ENCODE measurements around the gene RAD51B.

RAD51B gene

DNA sequence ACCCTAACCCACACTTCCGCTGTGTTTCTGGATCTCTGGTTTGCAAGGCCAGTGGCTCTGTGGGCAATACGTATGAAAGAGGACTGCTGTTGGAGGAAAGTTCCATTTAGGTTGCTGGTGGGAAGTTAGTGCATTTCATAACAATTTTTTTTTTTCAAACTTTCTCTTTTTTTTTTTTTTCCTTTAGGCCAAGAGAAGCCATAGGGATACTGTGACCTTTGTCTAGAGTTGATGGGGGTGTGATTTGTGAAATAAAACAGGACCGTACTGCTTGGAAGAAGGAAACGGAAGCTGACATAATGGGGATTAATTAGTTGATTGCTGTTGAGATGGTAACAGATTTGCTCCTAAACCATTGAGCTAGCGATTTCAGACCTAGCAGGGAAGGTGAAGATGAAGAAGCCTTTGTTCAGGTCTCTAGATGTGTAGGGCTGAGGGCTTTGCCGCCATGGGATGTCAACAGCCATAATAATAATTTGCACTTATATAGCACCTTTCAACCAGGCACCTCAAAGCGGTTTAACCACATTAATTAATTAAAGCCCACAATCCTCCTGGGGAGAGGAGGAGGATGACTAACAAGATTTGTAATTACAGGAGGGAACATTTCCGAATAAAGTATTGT is 658.0 kb downstream of the RAD51B start:
- Histone ChIP-seq H3K4me1 (ENCODE audit: control insufficient read depth, low read depth, low read length) (peaks cover 31% of the 10 kb centered on the region), H3K27me3 (ENCODE audit: control insufficient read depth, insufficient read depth, low read length) (no peaks in the 10 kb centered on the region), H3K27ac (ENCODE audit: low read length) (no peak overlapping the region), H3K9me3 (ENCODE audit: control insufficient read depth, low read depth, low read length) (no peaks in the 10 kb centered on the region), H3K9ac (ENCODE audit: low read length) (no peak overlapping the region), H3K36me3 (ENCODE audit: control insufficient read depth, low read depth, low read length) (no peaks in the 10 kb centered on the region), H3K4me3 (ENCODE audit: low read length) (no peak overlapping the region)

DNA sequence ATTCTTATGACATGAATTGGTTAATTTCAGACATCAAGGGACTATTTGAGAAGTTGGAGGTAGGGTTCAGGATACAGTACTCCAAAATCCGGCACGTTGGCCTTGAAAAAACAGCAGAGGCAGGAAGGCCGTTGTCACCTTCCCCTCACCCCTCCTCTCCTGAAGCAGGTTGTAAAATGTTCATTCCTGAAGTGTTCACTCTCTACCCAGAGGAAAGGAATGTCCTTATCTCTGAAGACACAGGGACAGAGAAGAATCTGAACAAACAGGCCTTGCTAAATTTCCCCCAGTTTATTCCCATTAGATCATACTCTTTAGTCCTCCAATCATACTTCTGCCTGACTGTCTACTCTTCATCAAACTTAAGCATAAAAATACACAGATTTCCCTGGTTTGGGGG is 659.7 kb downstream of the RAD51B start:
- H3K27me3 ChIP-seq (ENCODE audit: control insufficient read depth, insufficient read depth, low read length): no peaks in the 10 kb centered on the region
- H3K9me3 ChIP-seq (ENCODE audit: control insufficient read depth, low read depth, low read length): no peaks in the 10 kb centered on the region
- H3K4me3 ChIP-seq (ENCODE audit: low read length): no peak overlapping the region
- no peaks in the 10 kb centered on the region for H3K36me3 ChIP-seq (ENCODE audit: control insufficient read depth, low read depth, low read length)
- no peak overlapping the region for H3K9ac ChIP-seq (ENCODE audit: low read length)
- H3K27ac ChIP-seq (ENCODE audit: low read length): no peak overlapping the region
- H3K4me1 ChIP-seq (ENCODE audit: control insufficient read depth, low read depth, low read length): peaks cover 23% of the 10 kb centered on the region

DNA sequence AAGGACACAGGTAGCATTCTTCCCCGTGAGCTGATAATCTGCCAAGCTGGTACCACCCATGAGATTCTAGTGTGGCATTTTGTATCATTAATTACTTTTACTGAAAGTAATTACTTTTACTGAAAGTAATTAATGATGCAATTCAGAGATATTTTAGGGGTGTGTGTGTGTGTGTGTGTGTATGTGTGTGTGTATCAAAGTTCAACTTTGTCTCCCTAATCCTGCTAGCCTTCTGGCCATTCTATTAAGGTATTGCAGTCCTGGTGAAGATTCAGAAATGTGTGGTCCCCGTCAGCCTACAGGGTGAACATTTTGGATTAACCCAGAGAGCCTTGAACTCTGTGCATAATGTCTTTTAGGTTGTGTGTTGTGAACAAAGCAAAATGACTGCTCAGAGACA is 662.4 kb downstream of the RAD51B start:
- H3K9me3 ChIP-seq (ENCODE audit: control insufficient read depth, low read depth, low read length): no peaks in the 10 kb centered on the region
- no peaks in the 10 kb centered on the region for H3K36me3 ChIP-seq (ENCODE audit: control insufficient read depth, low read depth, low read length)
- no peak overlapping the region for H3K4me3 ChIP-seq (ENCODE audit: low read length)
- no peak overlapping the region for H3K27ac ChIP-seq (ENCODE audit: low read length)
- H3K27me3 ChIP-seq (ENCODE audit: control insufficient read depth, insufficient read depth, low read length): no peaks in the 10 kb centered on the region
- peaks cover 8% of the 10 kb centered on the region for H3K4me1 ChIP-seq (ENCODE audit: control insufficient read depth, low read depth, low read length)
- H3K9ac ChIP-seq (ENCODE audit: low read length): no peak overlapping the region

DNA sequence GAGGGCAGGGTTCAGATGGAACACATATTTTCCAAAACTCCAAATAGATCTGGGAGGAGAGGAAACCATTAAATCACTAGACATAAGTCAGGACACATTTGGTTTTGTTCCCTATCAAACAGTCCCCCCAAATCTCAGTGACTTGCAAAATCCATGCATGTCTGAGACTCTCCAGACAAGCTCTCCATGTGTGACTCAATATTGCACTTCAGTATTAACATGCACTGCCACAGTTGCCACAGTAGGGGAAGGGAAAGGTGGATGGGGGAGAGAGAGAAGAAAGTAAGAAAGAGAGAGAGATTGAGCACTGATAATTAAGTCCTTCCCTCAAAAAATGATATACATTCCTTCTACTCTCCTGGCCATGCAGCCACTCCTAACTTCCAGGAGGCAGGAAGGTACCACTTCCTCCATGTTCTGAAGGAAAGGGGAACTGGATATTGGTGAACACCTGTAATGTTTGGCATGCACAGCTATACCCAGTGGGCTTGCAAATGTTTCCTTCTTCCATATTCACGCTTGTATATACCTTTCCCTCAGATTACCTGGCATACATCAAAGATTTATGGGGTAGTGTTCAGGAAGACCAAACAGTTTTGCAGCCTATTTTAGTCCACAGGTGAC is 663.3 kb downstream of the RAD51B start:
- H3K9me3 ChIP-seq (ENCODE audit: control insufficient read depth, low read depth, low read length): no peaks in the 10 kb centered on the region
- H3K27ac ChIP-seq (ENCODE audit: low read length): no peak overlapping the region
- no peaks in the 10 kb centered on the region for H3K4me1 ChIP-seq (ENCODE audit: control insufficient read depth, low read depth, low read length)
- H3K4me3 ChIP-seq (ENCODE audit: low read length): no peak overlapping the region
- no peak overlapping the region for H3K9ac ChIP-seq (ENCODE audit: low read length)
- no peaks in the 10 kb centered on the region for H3K36me3 ChIP-seq (ENCODE audit: control insufficient read depth, low read depth, low read length)
- no peaks in the 10 kb centered on the region for H3K27me3 ChIP-seq (ENCODE audit: control insufficient read depth, insufficient read depth, low read length)

DNA sequence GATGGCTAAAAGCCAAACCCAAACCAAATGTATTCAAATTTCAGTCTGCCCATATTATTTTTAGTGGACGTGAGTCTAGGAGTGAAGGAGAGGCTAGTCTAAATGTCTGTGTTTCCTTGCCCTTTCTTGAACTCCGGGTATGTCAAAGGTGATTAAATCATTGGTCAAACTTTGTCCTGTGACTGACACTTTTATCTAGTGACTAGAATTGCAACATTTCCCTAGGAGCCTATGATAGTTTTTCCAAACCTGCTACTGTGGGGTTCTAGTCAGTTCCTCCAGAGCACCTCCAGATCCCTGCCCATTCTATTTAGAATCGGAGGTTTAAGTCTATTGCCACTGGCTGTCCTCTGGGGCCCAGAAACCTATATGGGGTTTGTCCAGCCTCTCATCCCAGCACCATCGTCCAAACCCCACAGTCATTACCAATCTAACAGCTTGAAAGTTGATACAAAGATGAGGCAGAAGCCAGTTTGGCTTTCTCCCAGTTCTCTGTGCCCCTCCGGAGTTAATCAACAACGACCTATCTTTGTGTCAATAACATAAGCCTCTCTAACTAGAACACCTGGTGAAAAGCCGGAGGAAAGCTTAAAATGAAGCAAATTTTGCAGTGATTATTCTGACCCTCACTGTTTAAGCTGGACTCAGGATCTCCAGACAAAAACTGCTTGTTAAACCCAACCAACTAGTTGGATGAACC is 666.6 kb downstream of the RAD51B start:
- no peak overlapping the region for H3K9ac ChIP-seq (ENCODE audit: low read length)
- H3K27me3 ChIP-seq (ENCODE audit: control insufficient read depth, insufficient read depth, low read length): no peaks in the 10 kb centered on the region
- H3K27ac ChIP-seq (ENCODE audit: low read length): no peak overlapping the region
- H3K4me3 ChIP-seq (ENCODE audit: low read length): no peak overlapping the region
- no peaks in the 10 kb centered on the region for H3K9me3 ChIP-seq (ENCODE audit: control insufficient read depth, low read depth, low read length)
- H3K36me3 ChIP-seq (ENCODE audit: control insufficient read depth, low read depth, low read length): no peaks in the 10 kb centered on the region
- H3K4me1 ChIP-seq (ENCODE audit: control insufficient read depth, low read depth, low read length): peaks cover 6% of the 10 kb centered on the region

DNA sequence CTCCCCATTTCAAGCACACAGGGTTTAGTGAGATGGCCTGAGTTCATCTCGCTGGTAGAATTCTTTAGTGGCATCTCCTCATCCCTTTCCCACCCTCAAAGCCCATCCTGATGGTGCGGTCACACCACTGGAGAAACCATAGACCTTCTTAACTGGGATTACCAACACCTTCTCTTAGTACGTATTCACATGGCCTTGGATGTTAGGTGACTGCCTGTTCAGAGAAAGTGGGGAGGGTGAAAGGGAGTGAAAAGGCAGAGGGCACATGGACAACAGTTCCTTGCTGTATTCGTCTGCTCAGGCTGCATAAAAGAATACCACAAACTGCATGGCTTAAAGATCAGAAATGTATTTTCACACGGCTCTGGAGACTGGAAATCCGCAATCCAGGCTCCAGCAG is 667.2 kb downstream of the RAD51B start:
- H3K4me3 ChIP-seq (ENCODE audit: low read length): no peak overlapping the region
- no peaks in the 10 kb centered on the region for H3K36me3 ChIP-seq (ENCODE audit: control insufficient read depth, low read depth, low read length)
- H3K27me3 ChIP-seq (ENCODE audit: control insufficient read depth, insufficient read depth, low read length): no peaks in the 10 kb centered on the region
- peaks cover 6% of the 10 kb centered on the region for H3K4me1 ChIP-seq (ENCODE audit: control insufficient read depth, low read depth, low read length)
- no peak overlapping the region for H3K27ac ChIP-seq (ENCODE audit: low read length)
- no peaks in the 10 kb centered on the region for H3K9me3 ChIP-seq (ENCODE audit: control insufficient read depth, low read depth, low read length)
- H3K9ac ChIP-seq (ENCODE audit: low read length): no peak overlapping the region

DNA sequence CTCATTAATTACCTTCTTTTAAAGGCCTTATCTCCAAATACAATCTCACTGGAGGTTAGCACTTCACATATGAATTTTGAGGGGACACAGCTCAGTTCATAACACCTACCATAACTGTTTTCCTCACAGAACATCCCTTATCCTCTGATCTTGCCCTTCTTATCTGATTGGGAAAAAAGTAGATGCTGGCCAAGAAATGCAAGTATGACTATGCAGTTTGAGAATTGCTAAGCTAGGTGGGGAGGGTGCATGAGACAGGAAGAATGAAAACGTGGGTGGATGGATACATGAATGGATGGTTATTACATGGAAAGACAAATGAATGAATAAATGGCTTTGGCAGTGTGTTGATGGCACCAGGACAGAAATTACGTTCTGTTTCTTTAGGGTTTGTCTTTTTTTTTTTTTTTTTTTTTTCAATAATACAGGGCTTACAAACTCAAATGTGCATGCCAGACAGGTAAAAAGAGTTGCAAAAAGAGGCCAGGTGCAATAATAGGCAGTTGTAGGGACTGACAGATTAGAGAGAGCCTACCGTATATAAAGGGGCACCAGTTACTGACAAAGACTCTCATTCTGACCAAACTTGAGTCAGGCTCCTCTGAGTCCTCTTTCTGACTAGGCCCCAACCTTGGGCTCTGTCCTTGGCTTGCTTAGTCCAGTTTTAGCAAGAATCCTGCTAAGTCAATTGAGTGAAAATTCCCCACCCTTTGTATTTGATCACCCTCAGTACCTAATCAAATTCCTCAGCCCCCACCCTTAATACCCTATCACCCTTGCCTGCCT is 668.4 kb downstream of the RAD51B start:
- Histone ChIP-seq H3K9ac (ENCODE audit: low read length) (no peak overlapping the region), H3K27ac (ENCODE audit: low read length) (no peak overlapping the region), H3K4me1 (ENCODE audit: control insufficient read depth, low read depth, low read length) (peaks cover 16% of the 10 kb centered on the region), H3K4me3 (ENCODE audit: low read length) (no peak overlapping the region), H3K27me3 (ENCODE audit: control insufficient read depth, insufficient read depth, low read length) (no peaks in the 10 kb centered on the region), H3K9me3 (ENCODE audit: control insufficient read depth, low read depth, low read length) (no peaks in the 10 kb centered on the region), H3K36me3 (ENCODE audit: control insufficient read depth, low read depth, low read length) (no peaks in the 10 kb centered on the region)

DNA sequence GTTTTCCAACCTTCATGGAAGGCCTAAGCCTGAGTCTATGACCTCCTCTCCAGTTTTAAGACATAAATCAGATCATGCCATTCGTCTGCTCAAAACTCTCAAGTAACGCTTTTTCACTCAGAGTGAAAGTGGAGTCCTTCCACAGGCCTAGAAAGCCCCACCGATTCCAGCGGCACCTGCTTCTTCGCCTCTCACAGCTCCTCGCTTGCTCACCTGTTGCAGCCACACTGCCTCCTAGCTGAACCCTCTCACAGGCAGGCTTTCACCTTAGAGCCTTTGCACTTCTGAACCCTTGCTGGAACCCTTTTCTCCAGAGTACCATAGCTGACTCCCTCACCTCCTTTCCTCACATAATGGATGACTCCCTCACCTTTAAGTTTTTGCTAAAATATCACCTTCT is 672.2 kb downstream of the RAD51B start:
- peaks cover 22% of the 10 kb centered on the region for H3K4me1 ChIP-seq (ENCODE audit: control insufficient read depth, low read depth, low read length)
- no peak overlapping the region for H3K27ac ChIP-seq (ENCODE audit: low read length)
- H3K27me3 ChIP-seq (ENCODE audit: control insufficient read depth, insufficient read depth, low read length): no peaks in the 10 kb centered on the region
- no peak overlapping the region for H3K9ac ChIP-seq (ENCODE audit: low read length)
- no peak overlapping the region for H3K4me3 ChIP-seq (ENCODE audit: low read length)
- H3K9me3 ChIP-seq (ENCODE audit: control insufficient read depth, low read depth, low read length): no peaks in the 10 kb centered on the region
- H3K36me3 ChIP-seq (ENCODE audit: control insufficient read depth, low read depth, low read length): no peaks in the 10 kb centered on the region

DNA sequence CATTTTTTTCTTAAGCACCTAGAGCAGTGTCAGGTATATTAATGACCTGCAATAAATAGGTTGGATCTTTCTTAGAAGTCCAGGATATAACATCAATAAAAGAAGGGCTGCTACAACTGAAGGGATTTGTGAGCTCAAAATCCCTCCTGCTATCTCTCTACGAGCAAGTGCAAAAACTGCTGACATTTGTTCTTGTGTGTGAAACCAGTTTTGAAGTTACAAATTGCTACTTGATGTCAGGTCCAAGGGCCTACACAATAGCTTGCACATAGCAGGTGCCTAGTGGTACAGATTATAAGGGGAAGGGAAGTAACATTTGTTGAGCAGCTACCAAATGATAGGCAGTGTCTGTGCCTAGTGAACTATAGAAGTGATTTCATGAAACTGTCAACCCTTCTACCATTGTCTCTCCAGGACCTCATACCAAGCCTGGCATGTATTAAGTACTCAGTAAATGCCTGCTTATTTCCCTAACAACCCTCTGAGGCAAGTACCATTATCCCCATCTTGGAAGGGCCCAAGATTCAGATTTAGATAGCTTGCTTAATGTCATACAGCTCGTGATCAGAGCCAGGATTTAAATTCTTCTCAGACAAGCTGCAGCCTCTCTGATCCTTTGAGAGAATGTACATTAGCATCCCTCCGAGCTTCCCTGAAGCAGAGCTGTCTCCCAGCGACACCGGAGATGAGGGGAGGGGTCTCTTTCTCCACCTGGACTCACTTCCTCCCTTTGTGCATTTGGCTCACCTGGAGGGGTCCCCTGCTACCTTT is 673.0 kb downstream of the RAD51B start:
- Histone ChIP-seq H3K27me3 (ENCODE audit: control insufficient read depth, insufficient read depth, low read length) (no peaks in the 10 kb centered on the region), H3K9ac (ENCODE audit: low read length) (no peak overlapping the region), H3K9me3 (ENCODE audit: control insufficient read depth, low read depth, low read length) (no peaks in the 10 kb centered on the region), H3K4me3 (ENCODE audit: low read length) (no peak overlapping the region), H3K4me1 (ENCODE audit: control insufficient read depth, low read depth, low read length) (peaks cover 22% of the 10 kb centered on the region), H3K27ac (ENCODE audit: low read length) (no peak overlapping the region), H3K36me3 (ENCODE audit: control insufficient read depth, low read depth, low read length) (no peaks in the 10 kb centered on the region)

DNA sequence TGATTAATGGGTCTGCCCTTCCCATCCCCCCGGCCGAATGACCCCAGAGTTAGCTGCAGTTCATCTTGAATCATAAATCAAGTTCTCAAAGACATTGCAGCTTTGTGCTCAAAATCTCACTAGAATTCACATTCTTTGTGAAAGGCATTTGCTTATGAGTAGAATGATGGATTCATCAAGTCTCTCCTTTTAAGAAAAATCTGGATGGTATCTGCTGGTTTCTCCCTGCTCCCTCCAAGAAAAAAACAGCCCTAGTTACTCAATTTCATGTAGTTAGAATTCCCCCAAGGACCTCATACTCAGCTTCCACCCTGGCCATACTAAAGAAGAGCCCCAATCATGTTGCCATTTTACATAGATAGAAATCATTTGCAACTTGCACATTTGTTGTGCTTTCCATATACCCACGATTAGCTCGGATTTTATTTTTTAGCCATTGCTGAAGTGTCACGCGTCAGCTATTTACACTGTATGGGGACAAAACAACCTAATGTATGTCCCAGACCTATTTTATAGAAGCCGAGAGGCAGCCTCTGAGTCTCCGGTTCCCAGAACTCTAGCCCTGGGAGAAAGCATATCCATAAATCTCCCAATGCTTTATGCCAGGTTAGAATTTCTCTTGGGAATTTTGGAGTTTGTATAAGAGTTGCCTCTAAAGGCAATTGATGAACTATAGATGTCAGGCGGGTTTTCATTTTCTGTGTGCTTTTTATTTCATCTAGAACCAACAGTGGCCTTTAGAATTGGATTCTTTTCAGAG is 673.8 kb downstream of the RAD51B start:
- H3K27ac ChIP-seq (ENCODE audit: low read length): no peak overlapping the region
- H3K9me3 ChIP-seq (ENCODE audit: control insufficient read depth, low read depth, low read length): no peaks in the 10 kb centered on the region
- no peaks in the 10 kb centered on the region for H3K36me3 ChIP-seq (ENCODE audit: control insufficient read depth, low read depth, low read length)
- no peak overlapping the region for H3K4me3 ChIP-seq (ENCODE audit: low read length)
- H3K27me3 ChIP-seq (ENCODE audit: control insufficient read depth, insufficient read depth, low read length): no peaks in the 10 kb centered on the region
- peaks cover 22% of the 10 kb centered on the region for H3K4me1 ChIP-seq (ENCODE audit: control insufficient read depth, low read depth, low read length)
- no peak overlapping the region for H3K9ac ChIP-seq (ENCODE audit: low read length)

All from iPS-18a (cell line).